Measurements from ENCODE around the gene MRPS21.

MRPS21 gene

GRCh38 chr1:150283260-150283659, 10.4 kb upstream of the MRPS21 start:
- no peak overlapping the region for H3K4me3 ChIP-seq (ENCODE audit: severe bottlenecking)
- TF ChIP-seq CTCF (IDR thresholded peaks at IDR 0.05; ENCODE audit: poor library complexity, severe bottlenecking), result no peak
- H3K4me1 ChIP-seq (ENCODE audit: insufficient read depth, poor library complexity, severe bottlenecking), result peaks cover 6% of the 10 kb centered on the region
- no peak overlapping the region for H3K27ac ChIP-seq (ENCODE audit: poor library complexity, severe bottlenecking)
- ATAC-seq (ENCODE audit: low read depth) (no peak), DNase-seq (ENCODE audit: low spot score) (no peak)
- H3K9me3 ChIP-seq (ENCODE audit: severe bottlenecking), result no peaks in the 10 kb centered on the region
- no peaks in the 10 kb centered on the region for H3K36me3 ChIP-seq (ENCODE audit: low read depth)
- no peaks in the 10 kb centered on the region for H3K27me3 ChIP-seq (ENCODE audit: insufficient read depth, poor library complexity, severe bottlenecking)

- H3K27ac ChIP-seq (ENCODE audit: poor library complexity, severe bottlenecking), result no peak overlapping the region
- no peaks in the 10 kb centered on the region for H3K36me3 ChIP-seq (ENCODE audit: low read depth)
- DNase-seq (ENCODE audit: low spot score), result no peak
- no peak for TF ChIP-seq CTCF (IDR thresholded peaks at IDR 0.05; ENCODE audit: poor library complexity, severe bottlenecking)
- no peak overlapping the region for H3K4me3 ChIP-seq (ENCODE audit: severe bottlenecking)
- H3K9me3 ChIP-seq (ENCODE audit: severe bottlenecking), result no peaks in the 10 kb centered on the region
- no peak for ATAC-seq (ENCODE audit: low read depth)
- H3K4me1 ChIP-seq (ENCODE audit: insufficient read depth, poor library complexity, severe bottlenecking), result peaks cover 5% of the 10 kb centered on the region
- no peaks in the 10 kb centered on the region for H3K27me3 ChIP-seq (ENCODE audit: insufficient read depth, poor library complexity, severe bottlenecking)
Measured at GRCh38 chr1:150288382-150288781, 5.3 kb upstream of the MRPS21 start.

DNA sequence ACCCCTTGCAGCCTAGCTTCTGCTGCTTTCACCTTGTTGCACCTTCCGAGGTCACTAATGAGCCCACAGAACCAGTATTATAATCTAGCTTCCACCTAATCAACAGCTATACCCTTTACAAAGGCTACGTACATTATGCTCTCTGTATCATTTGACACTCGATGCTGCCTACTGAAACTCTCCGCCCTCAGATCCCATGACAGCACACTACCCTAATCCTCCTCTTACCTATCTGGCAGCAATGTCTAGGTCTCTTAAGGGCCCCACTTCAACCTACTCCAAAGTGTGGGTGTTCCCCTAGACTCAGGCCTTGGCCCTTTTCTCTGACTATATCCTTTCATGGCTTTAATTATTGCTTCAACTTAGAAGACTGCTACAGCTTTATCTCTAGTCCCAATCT, 4.8 kb upstream of the MRPS21 start:
- Histone ChIP-seq H3K4me3 (ENCODE audit: severe bottlenecking) (no peak overlapping the region), H3K36me3 (ENCODE audit: low read depth) (no peaks in the 10 kb centered on the region), H3K27me3 (ENCODE audit: insufficient read depth, poor library complexity, severe bottlenecking) (no peaks in the 10 kb centered on the region), H3K9me3 (ENCODE audit: severe bottlenecking) (no peaks in the 10 kb centered on the region), H3K27ac (ENCODE audit: poor library complexity, severe bottlenecking) (no peak overlapping the region), H3K4me1 (ENCODE audit: insufficient read depth, poor library complexity, severe bottlenecking) (peaks cover 5% of the 10 kb centered on the region)
- no peak for DNase-seq (ENCODE audit: low spot score)
- no peak for ATAC-seq (ENCODE audit: low read depth)
- TF ChIP-seq CTCF (IDR thresholded peaks at IDR 0.05; ENCODE audit: poor library complexity, severe bottlenecking), result no peak

DNA sequence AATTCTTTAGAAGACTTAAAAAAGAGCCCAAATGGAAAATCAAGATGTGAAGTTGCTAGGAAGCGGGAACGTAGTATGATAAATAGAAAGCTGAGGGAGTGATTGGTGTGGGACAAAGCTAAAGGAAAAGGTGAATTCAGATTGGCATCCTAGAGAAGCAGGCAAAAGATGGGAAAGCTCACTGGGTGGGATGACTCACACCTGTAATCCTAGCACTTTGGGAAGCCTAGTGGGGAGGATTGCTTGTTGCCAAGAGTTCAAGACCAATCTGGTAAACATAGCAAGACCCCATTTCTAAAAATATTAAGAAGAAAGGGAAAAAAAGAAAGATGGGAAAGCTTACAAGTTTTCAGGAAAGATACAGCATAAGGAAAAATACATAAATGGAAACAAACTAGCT, 1.8 kb downstream of the MRPS21 start:
- ATAC-seq (ENCODE audit: low read depth) (no peak), DNase-seq (ENCODE audit: low spot score) (no peak)
- peaks cover 56% of the 10 kb centered on the region for H3K36me3 ChIP-seq (ENCODE audit: low read depth)
- no peak for TF ChIP-seq CTCF (IDR thresholded peaks at IDR 0.05; ENCODE audit: poor library complexity, severe bottlenecking)
- H3K27ac ChIP-seq (ENCODE audit: poor library complexity, severe bottlenecking), result no peak overlapping the region
- H3K4me3 ChIP-seq (ENCODE audit: severe bottlenecking), result no peak overlapping the region
- no peaks in the 10 kb centered on the region for H3K27me3 ChIP-seq (ENCODE audit: insufficient read depth, poor library complexity, severe bottlenecking)
- H3K4me1 ChIP-seq (ENCODE audit: insufficient read depth, poor library complexity, severe bottlenecking), result peaks cover 5% of the 10 kb centered on the region
- H3K9me3 ChIP-seq (ENCODE audit: severe bottlenecking), result no peaks in the 10 kb centered on the region

- ATAC-seq (ENCODE audit: low read depth) (no peak), DNase-seq (ENCODE audit: low spot score) (no peak)
- no peak overlapping the region for H3K4me3 ChIP-seq (ENCODE audit: severe bottlenecking)
- H3K27ac ChIP-seq (ENCODE audit: poor library complexity, severe bottlenecking), result no peak overlapping the region
- peaks cover 92% of the 10 kb centered on the region for H3K36me3 ChIP-seq (ENCODE audit: low read depth)
- H3K4me1 ChIP-seq (ENCODE audit: insufficient read depth, poor library complexity, severe bottlenecking), result no peaks in the 10 kb centered on the region
- H3K9me3 ChIP-seq (ENCODE audit: severe bottlenecking), result no peaks in the 10 kb centered on the region
- H3K27me3 ChIP-seq (ENCODE audit: insufficient read depth, poor library complexity, severe bottlenecking), result no peaks in the 10 kb centered on the region
- no peak for TF ChIP-seq CTCF (IDR thresholded peaks at IDR 0.05; ENCODE audit: poor library complexity, severe bottlenecking)
Measured at GRCh38 chr1:150299716-150300115, 6.1 kb downstream of the MRPS21 start.

All from RWPE2 (cell line).